HK-2 (cell line): Measurements from ENCODE around the gene OTUD3.
A peak's percentile ranks its signal among the peaks of the same experiment; 100 is the strongest.
"Not testable (repeated sequence)": the region's sequence is repeated elsewhere in the genome, so short reads cannot be mapped to it uniquely, and the experiment has no call there.

Experiments
- DNase-seq: peaks from one replicate; pipeline ENCODE4 v3.0.0-alpha.2; 2018; ENCODE audit not compliant: unreplicated experiment

Gene OTUD3

DNA sequence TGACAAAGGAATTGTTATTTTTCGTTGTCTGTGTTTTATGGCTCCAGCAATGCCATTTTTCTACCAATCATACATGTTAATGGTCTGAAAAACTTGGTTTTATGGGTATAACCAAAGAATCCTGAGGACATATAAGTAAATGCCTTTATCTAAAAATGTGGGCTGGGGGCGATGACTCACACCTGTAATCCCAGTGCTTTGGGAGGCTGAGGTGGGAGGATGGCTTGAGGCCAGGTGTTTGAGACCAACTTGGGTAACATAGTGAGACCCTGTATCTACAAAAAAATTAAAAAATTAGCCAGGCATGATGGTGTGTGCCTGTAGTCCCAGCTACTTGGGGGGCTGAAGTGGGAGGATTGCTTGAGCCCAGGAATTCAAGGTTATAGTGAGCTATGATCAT, 12.7 kb upstream of the OTUD3 start:
- DNase-seq: not testable (repeated sequence)

DNA sequence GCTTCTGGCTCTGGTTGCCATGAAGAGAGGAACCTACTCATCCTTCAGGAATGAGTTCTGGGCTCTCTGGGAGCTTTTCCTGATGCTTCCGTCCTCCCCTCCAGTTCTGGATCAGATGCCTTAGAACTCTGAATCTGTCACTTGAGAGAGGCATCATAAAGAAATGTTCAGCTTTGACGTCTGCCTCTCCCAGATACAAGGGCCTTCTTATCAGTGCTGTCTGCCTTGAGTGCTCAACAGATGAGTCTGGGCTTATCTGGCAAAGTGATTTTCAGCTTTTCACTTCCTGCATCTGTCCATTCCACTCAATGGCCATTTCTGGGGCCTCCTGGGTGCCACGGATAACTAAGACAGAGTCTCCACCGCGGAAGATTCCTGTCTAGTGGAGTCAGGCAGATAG, 12.3 kb upstream of the OTUD3 start:
- DNase-seq: no peak

DNA sequence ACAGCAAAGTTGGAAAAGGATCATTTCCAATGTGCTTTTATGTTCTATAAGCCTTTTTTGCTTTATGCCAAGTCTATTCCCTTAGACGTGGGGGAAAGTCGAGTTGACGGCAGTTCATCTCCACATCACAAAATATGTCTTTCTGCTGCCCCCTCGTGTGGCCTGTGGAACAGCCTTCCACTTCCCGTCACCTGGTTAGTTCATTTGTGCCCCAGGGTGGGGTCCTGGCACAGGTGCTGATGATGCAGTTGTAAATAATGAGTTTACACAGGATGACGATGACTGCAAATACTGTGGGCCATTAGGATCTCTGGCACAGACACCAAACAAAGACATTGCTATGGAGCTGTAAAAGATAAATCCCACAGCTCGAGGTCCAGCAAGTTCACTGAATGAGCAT, 10.0 kb upstream of the OTUD3 start:
- DNase-seq: no peak

DNA sequence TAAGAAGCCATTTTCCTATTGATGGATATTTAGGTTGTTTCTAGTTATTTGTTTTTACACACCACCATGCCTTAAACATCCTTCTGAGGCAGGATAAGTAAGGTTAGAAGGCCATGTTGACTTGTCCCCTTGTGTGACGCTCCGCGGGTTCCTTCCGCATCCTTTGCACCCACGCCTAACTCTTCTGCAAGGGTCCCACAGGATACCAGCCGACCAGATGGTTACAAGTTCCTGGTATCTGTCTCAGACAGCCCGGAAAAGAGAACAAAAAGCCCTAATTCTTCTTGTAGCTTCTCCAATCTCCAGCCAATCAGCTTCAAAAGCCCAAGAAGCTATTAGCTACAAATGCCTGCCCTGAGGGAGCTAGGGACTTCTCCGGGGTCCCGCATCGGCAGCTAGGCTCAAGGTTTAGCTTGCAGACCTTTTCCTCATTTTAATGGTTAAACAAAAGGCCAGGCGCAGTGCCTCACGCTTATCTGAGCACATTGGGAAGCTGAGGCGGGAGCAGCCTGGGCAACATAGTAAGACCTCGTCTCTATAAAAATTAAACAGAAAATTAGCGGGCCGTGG, 4.9 kb upstream of the OTUD3 start:
- no peak for DNase-seq

DNA sequence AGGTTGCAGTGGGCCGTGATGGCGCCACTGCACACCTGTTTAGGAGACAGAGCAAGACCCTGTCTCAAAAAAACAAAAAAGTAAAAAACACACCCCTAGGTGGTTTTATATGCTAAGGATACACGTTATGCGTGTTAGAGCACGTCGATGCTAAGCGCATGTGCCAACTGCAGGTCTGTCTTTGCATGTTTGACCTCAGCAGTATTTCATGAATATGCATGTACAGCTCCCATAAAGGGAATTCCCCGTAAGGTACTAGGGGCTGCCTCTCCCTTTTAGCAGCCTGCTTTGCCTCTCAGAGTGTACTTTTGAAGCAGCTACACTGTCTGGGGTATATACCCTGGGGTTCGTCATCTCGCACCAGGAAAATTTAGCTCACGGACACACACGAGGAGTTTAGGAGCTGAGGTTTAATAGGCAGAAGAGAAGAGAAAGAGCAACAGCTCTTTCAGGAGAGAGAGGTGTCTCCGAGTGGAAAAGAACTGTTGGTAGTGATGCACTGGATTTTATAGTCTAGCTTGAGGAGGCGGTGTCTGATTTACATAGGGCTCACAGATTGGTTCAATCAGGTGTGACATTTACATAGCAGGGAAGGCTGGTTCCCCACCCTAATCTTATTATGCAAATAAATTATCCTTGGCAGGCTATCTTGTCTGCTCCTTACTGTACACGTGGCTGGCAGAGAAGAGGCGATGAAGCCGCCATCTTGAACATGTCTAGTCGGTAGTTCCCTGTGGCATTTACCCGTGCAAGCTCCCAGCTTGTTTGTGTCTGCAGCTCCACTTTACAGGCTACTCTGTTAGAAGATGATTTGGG, 4.2 kb upstream of the OTUD3 start:
- no peak for DNase-seq

DNA sequence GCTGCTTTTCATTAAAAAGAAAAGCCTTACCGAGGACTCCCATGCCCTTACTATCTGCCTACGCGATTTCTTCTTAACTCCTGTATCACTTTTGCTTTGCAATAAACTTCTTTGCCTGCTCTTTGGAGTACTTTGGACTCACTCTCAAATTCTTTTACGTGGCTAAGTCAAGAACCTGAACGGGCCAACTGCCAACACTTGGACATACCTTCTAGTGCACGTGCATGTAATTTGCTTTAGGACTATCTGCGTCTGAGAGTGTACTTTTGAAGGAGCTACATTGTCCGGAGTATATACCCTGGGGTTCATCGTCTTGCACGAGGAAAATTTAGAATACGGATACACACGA, 3.6 kb upstream of the OTUD3 start:
- no peak for DNase-seq

DNA sequence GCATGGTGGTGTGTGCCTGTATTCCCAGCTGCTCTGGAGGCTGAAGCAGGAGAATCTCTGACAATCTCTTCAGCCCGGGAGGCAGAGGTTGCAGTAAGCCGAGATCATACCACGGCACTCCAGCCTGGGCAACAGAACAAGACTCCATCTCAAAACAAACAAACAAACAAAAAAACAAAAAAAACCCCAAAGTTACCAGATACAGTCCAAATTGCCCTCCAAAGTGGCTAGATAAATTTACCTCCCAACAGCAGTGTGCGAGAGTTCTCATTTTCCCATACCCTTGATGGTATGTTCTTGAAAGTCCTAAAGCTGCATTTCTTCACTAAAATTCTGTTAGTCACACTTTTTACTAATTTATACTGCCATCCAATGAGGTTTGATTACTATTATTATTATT, 3.0 kb upstream of the OTUD3 start:
- no peak for DNase-seq

DNA sequence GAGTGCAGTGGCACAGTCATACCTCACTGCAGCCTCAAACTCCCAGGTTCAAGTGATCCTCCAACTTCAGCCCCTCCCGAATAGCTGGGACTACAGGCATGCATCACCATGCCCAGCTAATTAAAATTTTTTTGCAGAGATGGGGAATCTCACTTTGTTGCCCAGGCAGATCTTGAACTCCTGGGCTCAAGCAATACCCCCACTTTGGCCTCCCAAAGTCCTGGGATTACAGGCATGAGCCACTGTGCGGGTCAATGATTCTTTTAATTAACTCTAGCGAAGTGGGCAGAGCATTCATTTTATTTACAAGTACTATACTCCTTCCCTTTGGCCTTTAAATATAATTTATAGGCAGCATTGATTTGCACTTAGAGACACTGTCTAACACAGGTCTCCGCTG, 2.5 kb upstream of the OTUD3 start:
- no peak for DNase-seq

DNA sequence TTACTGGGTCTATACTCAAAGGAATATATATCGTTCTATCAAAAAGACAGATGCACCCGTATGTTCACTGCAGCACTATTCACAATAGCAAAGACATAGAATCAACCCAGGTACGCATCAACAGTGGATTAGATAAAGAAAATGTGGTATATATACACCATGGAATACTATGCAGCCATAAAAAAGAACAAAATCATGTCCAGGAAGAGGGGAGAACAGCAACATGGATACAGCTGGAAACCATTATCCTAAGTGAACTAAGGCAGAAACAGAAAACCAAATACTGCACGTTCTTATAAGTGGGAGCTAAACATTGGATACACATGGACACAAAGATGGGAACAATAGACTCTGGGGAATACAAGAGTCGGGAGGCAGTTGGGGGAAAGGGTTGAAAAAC, 1.4 kb upstream of the OTUD3 start:
- not testable (repeated sequence) for DNase-seq

DNA sequence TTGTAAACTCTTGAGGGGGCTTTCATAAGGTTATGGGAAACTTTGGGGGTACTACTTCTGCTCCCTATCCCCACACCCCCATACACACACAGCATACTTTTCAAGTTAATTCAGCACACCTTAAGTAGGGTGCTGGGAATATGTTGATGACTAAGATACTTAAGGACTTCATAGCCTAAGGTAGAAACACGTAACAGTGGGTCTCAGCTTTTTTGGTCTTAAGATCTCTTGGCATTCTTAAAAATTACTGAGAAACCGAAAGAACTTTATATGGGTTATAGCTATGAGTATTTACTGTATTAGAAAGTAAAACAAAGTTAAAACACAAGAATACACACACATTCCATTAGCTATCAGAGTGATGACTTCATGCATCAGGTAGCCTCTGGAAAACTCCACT, 2.1 kb downstream of the OTUD3 start:
- DNase-seq: no peak

DNA sequence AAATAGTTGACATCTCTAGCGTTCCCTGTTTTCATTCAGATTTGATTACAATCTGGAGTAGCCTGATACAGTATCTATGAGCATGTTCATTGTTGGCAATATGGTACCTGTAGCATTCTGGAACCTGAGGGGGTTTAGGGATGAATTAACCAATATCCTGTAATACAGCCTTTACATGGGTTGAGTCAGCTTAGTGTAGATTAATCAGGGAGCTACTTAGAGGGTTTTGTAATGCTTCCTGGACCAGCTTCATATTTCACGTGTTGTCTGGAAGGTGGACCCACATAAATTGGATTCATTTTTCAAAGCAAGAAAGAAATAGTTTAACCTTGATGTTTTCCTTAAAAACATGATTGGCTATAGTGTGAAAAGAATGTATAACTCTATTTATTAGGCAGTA, 3.6 kb downstream of the OTUD3 start:
- no peak for DNase-seq

DNA sequence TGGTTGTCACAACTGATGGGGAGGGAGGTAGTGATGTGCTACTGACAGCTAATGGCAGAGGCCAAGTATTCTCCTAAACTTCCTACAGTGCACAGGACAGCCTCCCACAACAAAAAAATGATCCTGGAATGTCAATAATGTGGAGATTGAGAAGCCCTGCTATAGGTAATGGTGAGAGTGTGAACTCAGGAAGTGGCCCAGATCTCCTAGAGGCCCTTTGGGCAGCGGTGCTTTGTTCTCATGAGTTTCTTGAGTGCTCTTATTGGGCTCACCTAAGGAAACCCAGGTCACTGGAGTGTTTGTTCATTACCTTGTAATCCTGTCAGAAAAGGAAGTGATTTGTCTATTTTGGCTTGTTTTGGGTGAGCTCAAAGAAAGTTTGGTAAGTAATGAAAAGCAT, 5.9 kb downstream of the OTUD3 start:
- DNase-seq: no peak

DNA sequence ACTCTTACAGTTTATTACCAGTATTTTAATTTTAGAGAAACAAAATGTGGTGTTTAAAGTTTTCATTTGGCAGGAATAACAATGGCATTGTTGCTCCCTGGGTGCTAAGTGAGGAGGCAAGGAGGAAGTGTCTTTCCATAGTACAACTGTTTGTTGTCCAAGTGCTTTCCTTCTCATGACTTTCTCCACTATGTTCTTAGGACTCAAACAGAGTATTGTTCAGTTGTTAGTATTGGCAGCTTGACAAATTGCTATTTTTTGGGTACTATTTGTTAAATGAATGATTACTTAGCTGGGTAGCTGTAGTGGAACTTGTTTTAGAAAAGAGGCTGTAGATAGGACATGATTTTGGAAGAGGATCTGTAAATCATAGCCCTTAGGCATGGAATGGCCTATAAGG, 7.5 kb downstream of the OTUD3 start:
- no peak for DNase-seq

DNA sequence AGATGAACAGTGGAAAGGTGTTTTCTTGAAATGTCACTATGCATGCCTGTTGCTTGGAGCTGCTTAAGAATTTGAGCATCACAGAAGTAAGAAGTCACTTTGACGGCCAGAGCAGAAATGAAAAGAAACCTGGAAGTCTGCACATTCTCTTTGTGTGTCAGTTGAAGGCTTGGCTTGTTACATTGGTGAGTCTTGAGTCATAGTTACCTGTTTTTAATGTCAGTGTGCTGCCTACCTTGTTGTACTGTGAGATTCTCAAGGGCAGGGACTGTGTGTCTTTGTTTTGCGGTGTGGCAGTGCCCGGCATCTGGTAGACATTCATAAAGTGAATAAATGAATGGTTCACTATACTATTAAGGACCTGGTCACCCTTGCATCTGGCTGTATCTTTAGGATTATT, 9.9 kb downstream of the OTUD3 start:
- DNase-seq: no peak

DNA sequence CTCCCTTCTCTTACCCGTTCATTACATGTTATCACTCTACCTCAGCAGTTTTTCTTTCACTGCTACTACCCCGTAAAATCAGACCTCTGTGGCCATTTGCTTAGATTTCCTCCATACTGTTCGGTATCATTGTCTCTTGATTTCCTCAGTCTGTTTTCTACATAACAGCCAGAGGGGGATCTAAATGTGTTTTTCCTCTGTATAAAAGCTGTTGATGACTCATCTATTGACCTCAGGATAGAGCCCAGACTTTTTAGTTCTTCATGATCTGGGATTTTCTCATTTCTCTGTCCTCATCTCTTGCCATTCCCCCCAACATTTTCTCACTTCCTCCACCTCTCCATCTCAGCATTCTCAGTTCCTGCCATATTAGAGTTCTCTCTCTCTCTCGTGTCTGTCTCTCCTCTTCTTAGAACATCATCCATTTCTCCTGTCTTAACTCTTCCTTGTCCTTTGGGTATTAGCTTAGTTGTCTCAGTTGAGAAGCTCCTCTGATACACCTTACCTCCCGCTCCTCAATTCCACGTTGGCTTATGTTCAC, 10.5 kb downstream of the OTUD3 start:
- no peak for DNase-seq

DNA sequence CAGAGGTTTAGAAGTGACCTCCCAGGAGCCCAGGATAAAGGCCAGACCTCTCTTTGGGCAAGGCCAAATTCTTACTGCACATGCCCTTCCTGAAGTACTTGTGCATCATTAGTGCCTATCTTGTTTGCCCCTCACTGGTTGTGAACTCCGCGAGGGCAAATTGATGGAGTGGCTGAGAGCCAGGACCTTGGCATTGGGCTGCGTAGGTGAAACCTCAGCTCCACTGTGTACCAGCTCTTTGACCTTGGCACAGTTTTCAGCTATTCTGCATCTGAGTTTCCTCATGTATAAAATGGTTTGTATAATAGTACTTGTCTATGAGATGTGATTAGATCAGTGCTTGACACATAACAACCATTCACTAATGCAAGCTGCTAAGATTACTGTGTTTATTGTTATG, 11.5 kb downstream of the OTUD3 start:
- no peak for DNase-seq

DNA sequence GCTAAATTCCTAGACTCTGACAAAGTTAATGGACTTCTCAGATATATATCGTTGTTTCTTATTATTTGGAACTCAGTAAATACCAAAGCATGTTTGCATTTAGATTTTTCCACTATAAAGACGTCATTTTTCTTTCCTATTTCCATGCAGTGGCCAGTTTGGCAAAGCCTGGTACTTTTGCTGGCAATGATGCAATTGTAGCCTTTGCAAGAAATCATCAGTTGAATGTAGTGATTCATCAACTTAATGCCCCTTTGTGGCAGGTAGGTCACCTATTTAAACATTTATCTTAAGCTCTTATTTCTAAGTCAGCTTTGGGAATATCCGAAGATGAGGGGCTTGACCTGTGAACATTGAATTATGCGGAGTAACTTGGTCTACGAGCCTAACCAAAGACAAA, 12.0 kb downstream of the OTUD3 start:
- DNase-seq: no peak

DNA sequence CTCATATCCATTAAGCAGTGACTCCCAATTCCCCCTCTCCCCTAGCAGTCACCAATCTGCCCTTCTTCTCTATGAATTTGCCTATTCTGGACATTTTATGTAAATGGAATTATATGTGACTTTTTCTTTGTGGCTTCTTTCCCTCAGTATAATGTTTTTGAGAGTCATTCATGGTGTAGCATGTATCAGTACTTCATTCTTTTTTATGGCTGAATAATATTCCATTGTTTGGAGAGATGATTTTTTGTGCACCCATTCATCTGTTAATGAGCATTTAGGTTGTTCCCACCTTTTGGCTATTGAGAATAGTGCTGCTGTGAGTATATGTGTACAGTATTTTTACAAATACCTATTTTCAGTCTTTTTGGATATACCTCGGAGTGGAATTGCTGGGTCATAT, 19.5 kb downstream of the OTUD3 start:
- no peak for DNase-seq

DNA sequence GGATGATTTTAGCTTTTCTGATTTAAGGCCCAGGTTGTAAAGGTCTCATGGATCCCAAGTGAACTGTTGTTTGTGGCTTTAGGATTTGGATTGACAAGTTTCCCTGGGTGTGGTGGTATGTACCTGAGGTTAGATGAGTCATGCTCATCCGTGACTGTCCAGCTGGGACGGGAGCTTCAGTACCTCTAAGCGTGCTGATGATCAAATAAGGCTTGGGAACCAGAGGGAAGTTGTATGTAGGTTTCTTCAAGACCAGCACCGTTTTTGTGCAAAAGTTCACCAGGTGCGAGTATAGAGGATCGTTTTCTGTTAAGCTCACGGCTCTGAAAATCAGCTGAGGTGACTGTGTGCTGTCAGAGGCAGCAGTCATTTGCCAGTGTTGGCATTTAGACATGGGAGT, 21.4 kb downstream of the OTUD3 start:
- DNase-seq: peak; percentile 19

DNA sequence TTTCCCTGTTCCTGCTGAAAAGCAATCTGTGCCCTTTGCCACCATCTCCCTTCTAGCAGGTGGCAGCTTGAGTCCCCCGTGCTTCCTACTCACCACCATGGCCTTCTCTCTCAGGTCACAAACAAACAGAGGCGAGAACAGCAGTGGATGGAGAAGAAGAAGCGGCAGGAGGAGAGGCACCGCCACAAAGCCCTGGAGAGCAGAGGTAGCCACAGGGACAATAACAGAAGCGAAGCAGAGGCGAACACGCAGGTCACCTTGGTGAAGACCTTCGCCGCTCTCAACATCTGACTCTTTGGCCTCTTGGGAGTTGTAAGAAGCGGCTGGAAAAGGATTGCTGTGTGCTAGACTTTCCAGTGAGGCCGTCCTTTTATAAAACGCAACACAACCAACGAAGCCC, 25.3 kb downstream of the OTUD3 start:
- no peak for DNase-seq

DNA sequence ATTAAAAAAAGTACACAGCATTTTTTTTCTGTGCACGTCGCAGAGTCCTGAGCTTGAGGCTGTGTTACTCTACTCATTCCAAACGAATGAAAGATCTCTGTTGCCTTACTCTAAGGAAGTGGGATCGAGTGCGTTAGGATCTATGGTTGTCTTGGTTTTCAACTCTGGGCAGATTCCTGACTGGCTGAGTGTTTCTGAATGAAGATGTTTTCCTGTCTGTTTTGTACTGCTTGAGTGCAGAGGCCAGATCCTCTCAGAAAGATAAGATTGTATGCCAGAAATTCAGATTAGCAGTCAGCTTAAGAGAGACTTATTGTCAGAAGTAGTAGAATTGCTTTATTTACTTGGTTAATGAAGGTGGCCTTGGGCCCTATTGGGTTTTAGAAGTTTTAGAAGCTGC, 27.2 kb downstream of the OTUD3 start:
- no peak for DNase-seq

DNA sequence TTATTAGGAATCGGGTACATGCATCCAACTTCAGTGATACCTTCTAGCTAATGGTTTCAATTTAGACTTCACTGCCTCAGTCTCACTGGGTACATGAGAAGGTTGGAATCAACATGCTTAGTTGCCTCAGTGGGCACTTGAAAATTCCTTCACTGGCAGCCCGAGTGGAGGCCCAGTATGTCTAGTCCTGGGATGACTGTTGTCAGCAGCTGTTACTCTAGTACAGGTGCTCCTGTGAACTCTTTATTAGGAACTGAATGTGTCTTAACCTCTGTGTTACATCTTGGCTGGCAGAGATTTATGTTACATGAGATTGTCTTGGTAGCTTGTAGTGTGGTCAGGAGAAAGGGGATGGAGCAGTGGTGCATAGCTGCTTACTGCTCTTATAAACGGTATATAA, 27.8 kb downstream of the OTUD3 start:
- DNase-seq: no peak

DNA sequence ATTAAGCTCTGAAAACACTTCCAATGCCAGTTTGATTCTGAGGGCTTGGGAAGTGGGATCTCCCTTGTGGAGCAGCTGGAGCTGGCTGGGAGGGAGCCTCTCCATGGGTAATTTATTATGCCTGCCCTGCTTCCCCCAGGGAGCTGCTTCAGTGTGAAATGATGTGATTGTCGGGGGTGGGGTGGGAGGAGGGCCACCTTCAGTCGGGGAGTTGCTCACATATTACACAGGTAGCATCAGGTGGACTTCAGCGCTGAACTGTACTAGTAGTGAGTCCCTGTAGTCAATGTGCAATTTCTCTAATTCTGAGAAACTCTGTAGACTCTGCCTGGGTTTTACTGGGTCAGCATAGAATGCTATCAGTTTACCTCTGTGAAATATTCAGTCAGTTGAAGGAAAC, 28.5 kb downstream of the OTUD3 start:
- no peak for DNase-seq

DNA sequence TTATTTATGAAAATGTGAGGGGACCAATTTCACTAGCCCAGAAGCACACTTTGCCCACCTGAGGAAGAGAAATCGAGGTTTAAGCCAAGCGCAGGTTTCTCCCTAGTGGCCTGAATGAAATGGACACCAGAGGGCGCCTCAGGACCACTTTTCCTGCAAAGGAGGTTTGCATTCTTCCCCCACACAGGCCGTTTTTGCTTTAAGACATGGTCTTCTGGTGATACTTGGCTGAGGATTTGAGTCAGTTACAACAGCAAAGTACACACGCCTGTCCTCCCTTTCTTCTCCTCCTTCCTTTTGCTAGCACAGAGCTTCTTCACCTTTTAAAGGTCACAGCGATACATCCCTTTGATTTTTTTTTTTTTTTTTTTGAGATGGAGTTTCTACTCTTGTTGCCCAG, 35.9 kb downstream of the OTUD3 start:
- peak; percentile 74 for DNase-seq
